Measurements from ENCODE around the gene EMC6.

Gene EMC6

DNA sequence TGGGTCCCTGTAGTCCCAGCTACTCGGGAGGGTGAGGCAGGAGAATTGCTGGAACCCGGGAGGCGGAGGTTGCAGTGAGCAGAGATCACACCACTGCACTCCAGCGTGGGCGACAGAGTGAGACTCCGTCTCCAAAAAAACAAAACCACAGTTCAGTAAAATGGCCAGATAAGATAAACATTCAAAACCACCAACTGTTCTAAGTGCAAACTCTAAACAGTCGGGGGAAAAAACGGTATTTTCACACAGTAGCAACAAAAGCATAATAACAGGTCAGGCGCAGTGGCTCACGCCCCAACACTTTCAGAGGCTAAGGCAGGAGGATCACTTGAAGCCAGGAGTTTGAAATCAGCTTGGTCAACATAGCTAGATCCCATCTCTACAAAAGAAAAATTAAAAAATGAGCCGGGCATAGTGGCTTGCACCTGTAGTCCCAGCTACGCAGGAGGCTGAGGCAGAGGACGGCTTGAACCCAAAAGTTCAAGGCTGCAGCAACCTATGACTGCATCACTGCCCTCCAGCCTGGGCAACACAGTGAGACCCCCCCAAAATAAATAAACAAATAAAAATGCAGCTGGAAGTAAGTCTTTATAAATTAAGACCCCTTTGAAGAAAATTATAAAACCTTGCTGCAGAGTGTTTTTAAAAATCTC, 44.3 kb downstream of the EMC6 start:
- no peak for DNase-seq

DNA sequence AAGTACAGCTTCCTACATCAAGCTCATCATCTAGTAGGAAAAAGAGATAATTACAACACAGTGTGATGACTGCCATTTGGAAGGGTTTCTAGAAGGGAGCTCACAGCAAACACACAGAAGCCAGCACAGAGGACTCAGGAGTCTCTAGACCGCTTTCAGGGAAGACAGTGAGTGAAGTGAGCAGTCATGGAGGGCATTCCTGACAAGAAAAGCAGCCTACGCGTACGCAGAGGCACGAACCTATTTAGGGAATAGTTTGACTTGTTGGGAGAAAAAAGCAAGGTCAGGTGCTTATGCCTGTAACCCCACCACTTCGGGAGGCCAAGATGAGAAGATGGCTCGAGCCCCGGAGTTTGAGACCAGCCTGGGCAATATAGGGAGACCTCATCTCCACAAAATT, 46.7 kb downstream of the EMC6 start:
- no peak for DNase-seq

DNA sequence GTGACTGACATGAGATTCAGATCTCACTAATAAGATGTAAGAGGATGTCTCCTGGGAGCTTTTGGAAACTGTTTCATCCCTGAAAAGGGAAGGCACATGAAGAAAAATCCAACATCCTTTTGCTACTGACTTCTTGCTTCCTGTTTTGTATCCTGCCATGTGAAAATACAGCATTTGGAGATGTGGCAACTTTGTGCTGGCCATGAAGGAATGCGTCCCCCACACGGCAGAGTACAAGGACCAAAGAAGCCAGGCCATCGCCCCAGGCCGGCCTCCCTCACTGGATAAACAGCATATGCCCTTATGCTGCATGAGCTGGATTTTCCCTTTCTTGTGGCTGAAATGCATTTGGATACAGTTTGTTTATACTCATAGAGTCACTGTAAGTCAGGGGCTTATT, 49.6 kb downstream of the EMC6 start:
- no peak for DNase-seq

- DNase-seq, result no peak
These were observed 50.7 kb downstream of the EMC6 start for GRCh38 chr17:3719265-3719664.

Measured in right hindlimb (tissue), 1 donor.